GM18511 (cell line): ENCODE data around the gene PLXDC2.
"Not testable (repeated sequence)": the region's sequence is repeated elsewhere in the genome, so short reads cannot be mapped to it uniquely, and the experiment has no call there.

Experiments used
- ATAC-seq: cut with Tn5 transposase; IDR thresholded peaks from one replicate; pipeline ENCODE4 v1.9.1; 2021; ENCODE audit warnings: mild to moderate bottlenecking, moderate library complexity; ENCODE audit not compliant: unreplicated experiment

Gene PLXDC2

DNA sequence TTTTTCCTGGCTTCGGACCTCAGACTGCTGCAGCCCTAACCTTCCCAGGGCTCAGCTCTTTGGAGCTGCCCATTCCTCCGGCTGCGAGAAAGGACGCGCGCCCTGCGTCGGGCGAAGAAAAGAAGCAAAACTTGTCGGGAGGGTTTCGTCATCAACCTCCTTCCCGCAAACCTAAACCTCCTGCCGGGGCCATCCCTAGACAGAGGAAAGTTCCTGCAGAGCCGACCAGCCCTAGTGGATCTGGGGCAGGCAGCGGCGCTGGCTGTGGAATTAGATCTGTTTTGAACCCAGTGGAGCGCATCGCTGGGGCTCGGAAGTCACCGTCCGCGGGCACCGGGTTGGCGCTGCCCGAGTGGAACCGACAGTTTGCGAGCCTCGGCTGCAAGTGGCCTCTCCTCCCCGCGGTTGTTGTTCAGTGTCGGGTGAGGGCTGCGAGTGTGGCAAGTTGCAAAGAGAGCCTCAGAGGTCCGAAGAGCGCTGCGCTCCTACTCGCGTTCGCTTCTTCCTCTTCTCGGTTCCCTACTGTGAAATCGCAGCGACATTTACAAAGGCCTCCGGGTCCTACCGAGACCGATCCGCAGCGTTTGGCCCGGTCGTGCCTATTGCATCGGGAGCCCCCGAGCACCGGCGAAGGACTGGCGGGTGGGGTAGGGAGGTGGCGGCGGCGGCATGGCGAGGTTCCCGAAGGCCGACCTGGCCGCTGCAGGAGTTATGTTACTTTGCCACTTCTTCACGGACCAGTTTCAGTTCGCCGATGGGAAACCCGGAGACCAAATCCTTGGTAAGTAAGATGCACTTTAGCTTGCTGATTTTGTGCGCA is at the start of gene PLXDC2:
PLXDC2 (plus strand) TSS at position 22 of the 820 bp plus-strand sequence.
- ATAC-seq = peak; percentile 50

GRCh38 chr10:19767876-19768275 is 48.4 kb upstream of the PLXDC2 start:
- ATAC-seq = no peak

DNA sequence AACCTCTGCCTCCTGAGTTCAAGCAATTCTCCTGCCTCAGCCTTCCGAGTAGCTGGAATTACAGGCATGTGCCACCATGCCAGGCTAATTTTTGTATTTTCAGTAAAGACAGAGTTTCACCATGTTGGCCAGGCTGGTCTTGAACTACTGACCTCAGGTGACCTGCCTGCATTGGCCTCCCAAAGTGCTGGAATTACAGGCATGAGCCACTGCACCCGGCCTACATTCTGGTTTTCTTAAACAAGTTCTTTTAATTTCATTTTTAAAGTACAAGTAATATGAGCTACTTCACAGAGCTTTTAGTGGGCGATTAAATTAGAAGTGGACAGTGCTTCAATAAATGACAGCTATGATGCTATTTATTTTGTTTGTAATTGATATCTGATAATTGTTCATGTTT is 46.4 kb upstream of the PLXDC2 start:
- ATAC-seq = not testable (repeated sequence)

GRCh38 chr10:19772972-19773371 is 43.3 kb upstream of the PLXDC2 start:
- no peak for ATAC-seq

- no peak for ATAC-seq
Observed at GRCh38 chr10:19775296-19775695, 40.9 kb upstream of the PLXDC2 start.

- no peak for ATAC-seq
Observed at GRCh38 chr10:19777806-19778205, 38.4 kb upstream of the PLXDC2 start.

DNA sequence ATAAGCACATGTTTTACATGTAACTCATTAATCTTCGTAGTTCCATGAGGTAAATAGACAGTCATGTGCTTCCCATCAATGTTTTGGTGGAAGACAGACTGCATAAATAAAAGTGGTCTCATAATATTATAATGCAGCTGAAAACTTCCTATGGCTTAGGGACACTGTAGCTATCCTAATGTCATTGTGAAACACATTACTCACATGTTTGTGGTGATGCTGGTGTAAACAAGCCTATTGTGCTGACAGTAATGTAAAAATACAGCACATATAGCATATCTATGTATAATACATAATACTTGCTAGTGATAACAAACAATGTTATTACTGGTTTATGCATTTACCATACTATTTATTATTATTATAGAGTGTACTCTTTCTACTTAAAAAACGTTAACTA is 37.2 kb upstream of the PLXDC2 start:
- no peak for ATAC-seq

DNA sequence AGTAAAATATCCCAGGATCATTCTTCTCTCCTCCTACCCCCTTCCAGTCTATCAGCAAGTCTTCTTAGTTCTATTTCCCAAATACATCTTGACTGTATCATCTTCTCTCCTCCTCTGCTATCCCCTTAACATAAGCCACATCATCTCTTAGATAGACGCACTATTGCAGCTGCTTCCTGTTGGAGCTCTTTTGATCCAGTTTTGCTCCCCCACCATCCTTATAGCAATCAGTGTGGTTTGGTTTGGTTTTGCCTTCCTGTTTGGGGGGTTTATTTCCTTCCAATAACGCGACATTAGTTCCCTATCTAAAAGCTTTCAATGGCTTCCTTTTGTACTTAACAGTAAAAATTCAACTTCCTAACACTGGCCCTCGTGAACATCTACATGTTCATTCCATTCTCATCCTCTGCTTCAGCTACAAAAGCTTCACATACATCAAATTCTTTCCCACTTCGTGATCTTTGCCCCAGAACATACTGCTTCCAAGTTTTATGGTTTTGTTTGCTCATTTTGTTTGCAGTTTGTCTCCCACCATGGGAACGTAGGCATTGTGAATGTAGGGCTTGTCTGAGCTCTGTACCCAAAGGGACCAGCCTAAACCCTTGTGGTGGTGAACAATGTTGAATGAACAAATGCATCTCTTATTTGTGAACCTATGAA is 33.7 kb upstream of the PLXDC2 start:
- ATAC-seq = no peak

- no peak for ATAC-seq
Observed at GRCh38 chr10:19783721-19784120, 32.5 kb upstream of the PLXDC2 start.

DNA sequence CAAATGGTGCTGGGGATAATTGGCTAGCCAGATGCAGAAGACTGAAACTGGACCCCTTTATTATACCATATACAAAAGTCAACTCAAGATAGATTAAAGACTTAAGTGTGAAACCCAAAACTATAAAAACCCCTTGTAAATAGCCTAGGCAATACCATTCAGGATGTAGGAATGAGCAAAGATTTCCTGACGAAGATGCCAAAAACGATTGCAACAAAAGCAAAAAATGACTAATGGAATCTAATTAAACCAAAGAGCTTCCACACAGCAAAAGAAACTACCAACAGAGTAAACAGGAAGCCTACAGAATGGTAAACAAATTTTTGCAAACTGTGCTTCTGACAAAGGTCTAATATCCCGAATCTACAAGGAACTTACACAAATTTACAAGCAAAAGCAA is 30.9 kb upstream of the PLXDC2 start:
- no peak for ATAC-seq

DNA sequence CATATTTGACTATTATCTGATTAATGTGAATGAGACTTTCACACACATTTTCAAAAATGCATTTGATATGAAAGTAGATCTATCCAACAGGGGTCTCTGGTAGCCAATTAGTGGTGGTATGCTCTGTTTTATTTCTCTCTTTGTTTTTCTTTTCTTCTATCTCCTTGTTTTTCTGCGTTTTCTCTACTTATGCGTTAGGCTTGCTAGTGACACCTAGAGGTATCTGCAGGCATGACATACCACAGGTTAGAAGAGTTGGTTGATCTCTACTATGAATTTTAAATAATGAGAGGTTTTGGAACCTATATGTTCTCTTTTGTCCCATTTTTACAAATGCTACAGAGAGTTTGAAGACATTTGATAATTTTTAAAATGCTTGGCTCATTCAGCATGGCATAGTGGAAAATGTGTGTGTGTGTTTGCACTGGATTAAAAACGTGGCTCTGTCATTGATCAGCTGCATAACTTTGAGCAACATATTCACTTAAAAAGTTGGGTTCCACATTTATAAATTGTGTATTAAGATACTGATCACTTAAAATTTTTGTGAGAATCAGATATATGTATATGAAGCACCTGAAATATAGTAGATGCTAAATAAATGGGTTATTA is 28.1 kb upstream of the PLXDC2 start:
- peak; percentile 82 for ATAC-seq

GRCh38 chr10:19788902-19789301 is 27.3 kb upstream of the PLXDC2 start:
- ATAC-seq = no peak

DNA sequence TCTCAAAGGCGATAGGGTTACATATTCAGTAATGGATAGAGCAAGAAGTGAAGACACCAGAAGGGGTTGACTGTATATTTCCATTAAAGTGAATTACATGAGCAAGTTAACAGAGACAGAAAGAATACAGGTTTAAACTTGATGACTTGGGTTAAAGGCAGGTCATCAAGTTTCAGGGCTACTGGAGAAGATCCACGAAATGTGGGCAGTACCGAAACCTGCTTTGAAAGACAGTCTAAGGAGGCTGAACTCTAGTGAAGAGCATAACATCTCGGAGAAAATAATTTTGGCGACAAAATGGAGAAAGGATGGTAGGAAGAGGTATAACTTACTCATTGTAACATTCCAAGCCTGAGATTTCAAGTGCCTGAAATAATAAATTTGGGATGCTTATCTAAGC is 26.6 kb upstream of the PLXDC2 start:
- ATAC-seq = no peak

DNA sequence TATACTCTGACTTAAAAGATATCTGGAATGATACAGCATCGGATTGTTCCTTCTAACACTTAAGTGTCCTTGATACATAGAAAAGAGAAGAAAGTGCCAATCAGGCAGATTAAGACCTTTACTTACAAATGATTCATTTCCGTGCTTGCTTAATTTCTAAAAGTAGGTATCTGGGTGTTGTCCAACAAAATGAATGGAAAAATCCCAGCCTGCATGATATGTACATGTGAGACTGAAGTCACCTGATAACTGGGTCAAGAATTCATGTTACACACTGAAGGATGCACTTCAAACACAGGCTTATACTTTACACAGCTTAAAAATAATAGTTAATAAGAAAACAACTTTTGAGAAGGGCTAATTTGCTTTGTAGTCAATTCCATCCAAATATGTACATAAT is 25.2 kb upstream of the PLXDC2 start:
- no peak for ATAC-seq

DNA sequence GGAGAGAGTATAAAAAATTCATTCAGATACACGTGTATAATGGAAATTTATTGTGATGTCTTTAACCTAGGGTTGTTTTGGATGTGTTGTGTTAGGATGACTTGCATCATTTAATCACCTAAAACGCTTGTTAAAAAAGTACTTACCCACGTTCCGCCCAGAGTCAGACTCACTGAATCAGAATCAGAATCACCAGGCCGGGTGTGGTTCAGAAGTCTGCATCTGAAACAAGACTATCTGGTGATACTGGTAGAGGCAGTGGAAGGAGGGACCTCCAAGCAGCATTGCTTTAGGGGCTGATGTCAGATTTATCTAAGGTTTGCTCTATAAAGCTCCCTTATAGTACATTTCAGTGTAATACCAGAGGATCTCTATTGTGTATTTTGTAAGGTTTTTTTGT is 20.5 kb upstream of the PLXDC2 start:
- ATAC-seq = no peak

DNA sequence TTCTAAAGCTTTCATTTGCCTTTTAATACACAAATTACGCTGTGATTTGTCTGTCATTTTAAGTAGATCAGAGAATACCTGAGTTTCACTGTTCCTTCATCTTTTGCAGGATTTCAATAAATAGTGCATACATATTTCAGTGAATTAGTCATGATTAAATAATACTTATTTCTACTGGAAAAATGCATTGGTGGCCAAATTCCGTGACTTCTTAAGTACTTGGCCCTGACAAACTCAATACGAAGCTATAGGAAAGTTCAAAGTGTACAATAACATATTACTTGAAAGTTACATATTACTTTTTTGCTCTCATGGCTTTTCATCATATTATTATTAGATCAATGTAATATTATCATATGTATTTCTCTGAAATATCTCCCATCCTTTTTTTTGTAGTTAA is 16.1 kb upstream of the PLXDC2 start:
- no peak for ATAC-seq

GRCh38 chr10:19801369-19801768 is 14.9 kb upstream of the PLXDC2 start:
- ATAC-seq = no peak

DNA sequence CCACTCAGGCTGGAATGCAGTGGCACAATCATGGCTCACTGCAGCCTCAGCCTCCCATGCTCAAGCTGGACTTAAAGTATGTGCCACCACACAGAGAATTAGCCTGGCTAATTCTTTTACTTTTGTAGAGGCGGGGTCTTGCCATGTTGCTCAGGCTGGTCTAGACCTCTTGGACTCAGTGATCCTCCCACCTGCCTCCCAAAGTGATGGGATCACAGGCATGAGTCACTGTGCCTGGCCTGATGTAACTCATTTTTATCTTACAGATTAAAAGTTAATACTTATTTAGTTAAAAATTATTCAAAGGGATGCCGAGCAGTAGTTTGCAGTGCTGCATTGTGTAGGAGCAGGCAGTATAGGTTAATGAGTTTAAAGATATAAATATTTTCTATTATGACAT is 12.6 kb upstream of the PLXDC2 start:
- no peak for ATAC-seq

DNA sequence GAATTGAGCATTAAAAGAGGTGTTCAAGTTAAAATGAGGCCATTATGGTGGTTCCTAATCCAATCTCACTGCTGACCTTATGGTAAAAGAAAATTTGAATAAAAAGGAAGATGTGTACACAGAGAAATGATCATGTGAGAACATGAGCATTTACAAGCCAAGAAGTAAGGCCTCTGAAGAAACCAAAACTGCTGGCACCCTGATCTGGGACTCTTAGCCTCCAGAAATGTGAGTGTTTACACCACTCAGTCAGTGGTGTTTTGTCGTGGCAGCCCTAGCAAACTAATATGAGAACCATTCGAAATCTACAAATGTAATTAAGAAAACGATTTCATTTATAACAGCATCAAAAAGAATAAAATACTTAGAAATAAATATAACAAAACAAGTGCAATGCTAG is 6.8 kb upstream of the PLXDC2 start:
- ATAC-seq = no peak

DNA sequence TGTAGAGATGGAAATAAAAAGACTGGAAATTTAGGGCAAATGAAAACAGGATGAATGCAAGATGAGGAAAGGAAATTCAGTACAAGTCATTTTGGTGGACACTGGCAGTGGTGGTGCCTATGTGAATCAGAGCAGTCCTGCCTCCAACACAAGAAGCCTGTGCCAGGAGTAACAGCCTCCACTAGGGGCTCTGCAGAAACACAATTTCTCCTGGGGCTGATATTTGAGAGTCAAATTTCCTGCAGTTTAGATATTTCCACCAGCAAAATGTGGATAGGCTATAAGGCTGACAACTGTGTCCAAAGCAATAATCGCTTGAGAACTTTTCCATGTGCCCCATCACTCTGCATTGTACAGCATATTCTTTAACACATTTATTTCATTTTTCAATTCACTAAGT is 4.7 kb upstream of the PLXDC2 start:
- no peak for ATAC-seq

DNA sequence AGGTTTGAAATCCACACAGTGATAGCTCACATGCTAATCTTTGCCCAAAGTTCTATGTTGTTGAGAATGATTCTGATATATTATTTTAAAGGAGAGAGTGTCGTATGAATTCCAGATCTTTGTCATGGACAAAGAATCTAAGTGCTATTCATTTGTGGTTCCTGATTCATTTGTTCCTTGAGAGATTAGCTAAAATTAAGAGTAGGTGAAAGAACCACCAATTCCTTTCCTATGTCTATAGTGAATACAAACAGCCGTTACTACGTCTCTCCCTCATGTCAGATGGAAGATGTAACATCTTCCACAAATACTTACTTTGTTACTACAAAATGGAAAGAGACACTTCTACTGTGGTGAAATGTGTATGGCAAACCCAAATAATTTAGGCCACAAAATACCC is 3.3 kb upstream of the PLXDC2 start:
- no peak for ATAC-seq
